Astrocyte (in vitro differentiated cells and primary cell): ENCODE results near the gene C19orf73. TPM values are rescaled to one million over a fixed set of nuclear protein-coding genes. Genes with fewer than 3 reads are reported as not detected.
"Not testable (repeated sequence)": the region's sequence is repeated elsewhere in the genome, so short reads cannot be mapped to it uniquely, and the experiment has no call there.

Experiments used
- DNase-seq: peaks from one replicate; pipeline ENCODE4 v3.0.0-alpha.2; 2010; ENCODE audit warnings: low read depth
- FAIRE-seq: peaks from 2 replicates; lab custom pipeline; 2011; peaks lifted over from hg19 to GRCh38; lab: Jason Lieb, UNC
- H2AFZ ChIP-seq: 2 replicates; pipeline ENCODE4 v1.6.0; 2012; ENCODE audit warnings: low read depth, low read length, inconsistent platforms
- H3K27ac ChIP-seq: 2 replicates; pipeline ENCODE4 v1.5.1; 2011; ENCODE audit warnings: low read depth, low read length, inconsistent platforms
- H3K27me3 ChIP-seq: 2 replicates; pipeline ENCODE4 v1.6.0; 2011; ENCODE audit warnings: low read length, inconsistent platforms; ENCODE audit not compliant: insufficient read depth
- H3K36me3 ChIP-seq: 2 replicates; pipeline ENCODE4 v1.5.1; 2011; ENCODE audit warnings: low read length, inconsistent platforms; ENCODE audit not compliant: insufficient read depth
- H3K4me1 ChIP-seq: 2 replicates; pipeline ENCODE4 v1.5.1; 2011; ENCODE audit warnings: low read length, inconsistent platforms; ENCODE audit not compliant: insufficient read depth
- H3K4me2 ChIP-seq: 2 replicates; pipeline ENCODE4 v1.6.0; 2012; ENCODE audit warnings: low read length, inconsistent platforms
- H3K4me3 ChIP-seq: 2 replicates; pipeline ENCODE4 v1.5.1; 2011; ENCODE audit warnings: low read depth, mild to moderate bottlenecking, low read length, inconsistent platforms; ENCODE audit not compliant: insufficient read depth
- H3K79me2 ChIP-seq: 2 replicates; pipeline ENCODE4 v1.6.0; 2012; ENCODE audit warnings: mild to moderate bottlenecking, low read length, inconsistent platforms; ENCODE audit not compliant: insufficient read depth
- H3K9ac ChIP-seq: 2 replicates; pipeline ENCODE4 v1.6.0; 2012; ENCODE audit warnings: mild to moderate bottlenecking, low read length, inconsistent platforms
- H3K9me3 ChIP-seq: 2 replicates; pipeline ENCODE4 v1.5.1; 2012; ENCODE audit warnings: low read depth, mild to moderate bottlenecking, low read length, inconsistent platforms; ENCODE audit not compliant: insufficient read depth
- H4K20me1 ChIP-seq: 2 replicates; pipeline ENCODE4 v1.6.0; 2012; ENCODE audit warnings: low read length, inconsistent platforms; ENCODE audit not compliant: insufficient read depth
- H3K27ac Mint-ChIP-seq: one replicate; pipeline ENCODE4 v1.8.0; 2021; ENCODE audit warnings: mild to moderate bottlenecking, mixed read lengths; ENCODE audit not compliant: unreplicated experiment
- H3K27me3 Mint-ChIP-seq: one replicate; pipeline ENCODE4 v1.8.0; 2021; ENCODE audit warnings: low read depth, mixed read lengths; ENCODE audit not compliant: unreplicated experiment
- H3K36me3 Mint-ChIP-seq: one replicate; pipeline ENCODE4 v1.8.0; 2021; ENCODE audit warnings: low read depth, mixed read lengths; ENCODE audit not compliant: unreplicated experiment
- H3K4me1 Mint-ChIP-seq: one replicate; pipeline ENCODE4 v1.8.0; 2021; ENCODE audit warnings: low read depth, mixed read lengths; ENCODE audit not compliant: unreplicated experiment
- H3K4me3 Mint-ChIP-seq: one replicate; pipeline ENCODE4 v1.8.0; 2021; ENCODE audit warnings: mild to moderate bottlenecking, moderate library complexity, mixed read lengths; ENCODE audit not compliant: unreplicated experiment
- H3K9me3 Mint-ChIP-seq: one replicate; pipeline ENCODE4 v1.8.0; 2021; ENCODE audit warnings: mild to moderate bottlenecking, mixed read lengths; ENCODE audit not compliant: unreplicated experiment
- EZH2 ChIP-seq: IDR thresholded peaks from 2 replicates; pipeline ENCODE4 v1.6.1; 2012; ENCODE audit warnings: mild to moderate bottlenecking, low read length, inconsistent platforms; ENCODE audit not compliant: insufficient read depth
- total RNA-seq: library from RNA; stranded (reverse); gene quantifications from 2 replicates; pipeline ENCODE4 v1.2.1, GENCODE V29; 2021
- TF ChIP-seq, protein P1 (sequence below): IDR thresholded peaks from 2 replicates; pipeline ENCODE4 v1.5.1; 2011; ENCODE audit warnings: low read depth, mild to moderate bottlenecking, inconsistent platforms, low read length, moderate library complexity; ENCODE audit not compliant: insufficient read depth

The C19orf73 gene
- total RNA-seq, 1 donor from 2014 or later, result 0.73 TPM

DNA sequence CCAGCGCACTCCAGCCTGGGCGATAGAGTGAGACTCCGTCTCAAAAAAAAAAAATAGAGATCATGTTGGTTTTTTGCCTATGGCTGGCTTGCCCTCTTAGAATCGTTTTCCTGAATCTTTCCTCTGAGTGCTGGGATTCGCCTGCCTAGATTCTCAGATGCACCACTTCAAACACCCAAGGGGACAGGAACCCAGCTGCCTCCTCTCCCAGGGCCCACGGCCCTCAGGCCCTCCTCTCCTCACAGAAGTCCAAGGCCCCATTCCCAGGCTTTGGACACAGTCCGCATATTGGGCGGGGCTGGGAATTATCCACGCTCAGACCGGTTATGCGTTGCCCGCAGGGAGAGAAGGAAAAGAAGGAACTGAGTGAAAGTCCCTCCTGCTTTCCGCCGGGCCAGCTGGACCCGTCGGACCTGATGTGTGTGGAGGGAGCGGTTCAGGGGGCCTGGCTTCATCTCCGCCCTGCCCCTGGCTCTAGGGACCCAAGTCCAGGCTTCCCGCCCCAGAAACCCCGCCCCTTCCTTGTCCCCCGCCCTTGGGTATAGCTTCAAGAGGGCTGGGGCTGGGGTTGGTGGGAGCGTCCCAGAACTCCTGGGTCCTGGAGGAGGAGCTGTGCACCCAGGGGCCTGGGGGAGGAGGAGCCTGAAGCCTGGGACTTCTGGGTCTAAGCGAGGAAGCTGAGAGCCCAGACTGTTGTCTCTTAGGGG lies 6.2 kb upstream of the C19orf73 start:
- peaks cover 3% of the 10 kb centered on the region for H3K9me3 Mint-ChIP-seq
- Histone ChIP-seq H3K36me3 (no peaks in the 10 kb centered on the region), H3K4me2 (no peak overlapping the region), H3K27ac (no peak overlapping the region), H3K79me2 (no peaks in the 10 kb centered on the region), H2AFZ (no peak overlapping the region), H3K4me3 (no peak overlapping the region), H3K9ac (no peak overlapping the region), H3K9me3 (no peaks in the 10 kb centered on the region), H4K20me1 (peaks cover 7% of the 10 kb centered on the region), H3K4me1 (peaks cover 5% of the 10 kb centered on the region), H3K27me3 (peaks cover 9% of the 10 kb centered on the region)
- no peak for TF ChIP-seq EZH2
- TF ChIP-seq, protein P1, sequence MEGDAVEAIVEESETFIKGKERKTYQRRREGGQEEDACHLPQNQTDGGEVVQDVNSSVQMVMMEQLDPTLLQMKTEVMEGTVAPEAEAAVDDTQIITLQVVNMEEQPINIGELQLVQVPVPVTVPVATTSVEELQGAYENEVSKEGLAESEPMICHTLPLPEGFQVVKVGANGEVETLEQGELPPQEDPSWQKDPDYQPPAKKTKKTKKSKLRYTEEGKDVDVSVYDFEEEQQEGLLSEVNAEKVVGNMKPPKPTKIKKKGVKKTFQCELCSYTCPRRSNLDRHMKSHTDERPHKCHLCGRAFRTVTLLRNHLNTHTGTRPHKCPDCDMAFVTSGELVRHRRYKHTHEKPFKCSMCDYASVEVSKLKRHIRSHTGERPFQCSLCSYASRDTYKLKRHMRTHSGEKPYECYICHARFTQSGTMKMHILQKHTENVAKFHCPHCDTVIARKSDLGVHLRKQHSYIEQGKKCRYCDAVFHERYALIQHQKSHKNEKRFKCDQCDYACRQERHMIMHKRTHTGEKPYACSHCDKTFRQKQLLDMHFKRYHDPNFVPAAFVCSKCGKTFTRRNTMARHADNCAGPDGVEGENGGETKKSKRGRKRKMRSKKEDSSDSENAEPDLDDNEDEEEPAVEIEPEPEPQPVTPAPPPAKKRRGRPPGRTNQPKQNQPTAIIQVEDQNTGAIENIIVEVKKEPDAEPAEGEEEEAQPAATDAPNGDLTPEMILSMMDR, result no peak
- no peak overlapping the region for H3K4me3 Mint-ChIP-seq
- H3K4me1 Mint-ChIP-seq, result peaks cover 5% of the 10 kb centered on the region
- H3K27me3 Mint-ChIP-seq, result peaks cover 20% of the 10 kb centered on the region
- no peak overlapping the region for H3K27ac Mint-ChIP-seq
- FAIRE-seq, result no peak
- peaks cover 15% of the 10 kb centered on the region for H3K36me3 Mint-ChIP-seq
- DNase-seq, result no peak

DNA sequence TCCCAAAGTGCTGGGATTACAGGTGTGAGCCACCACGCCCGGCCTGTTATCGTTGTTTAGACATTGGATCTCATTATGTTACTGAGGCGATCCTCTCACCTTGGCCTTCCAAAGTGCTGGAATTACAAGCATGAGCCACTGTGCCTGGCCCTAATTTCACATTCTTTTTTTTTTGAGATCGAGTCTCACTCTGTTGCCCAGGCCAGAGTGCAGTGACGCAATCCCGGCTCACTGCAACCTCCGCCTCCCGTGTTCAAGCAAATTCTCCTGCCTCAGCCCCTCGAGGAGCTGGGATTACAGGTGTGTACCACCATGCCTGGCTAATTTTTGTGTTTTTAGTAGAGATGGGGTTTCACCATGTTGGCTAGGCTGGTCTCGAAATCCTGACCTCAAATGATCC lies 4.3 kb upstream of the C19orf73 start:
- H3K9me3 ChIP-seq, H3K4me2 ChIP-seq, H3K9me3 Mint-ChIP-seq, H3K79me2 ChIP-seq, H4K20me1 ChIP-seq, DNase-seq, H3K4me3 Mint-ChIP-seq, H3K4me3 ChIP-seq, H3K27ac ChIP-seq, H3K36me3 ChIP-seq, H3K27me3 ChIP-seq, H3K9ac ChIP-seq, H3K27ac Mint-ChIP-seq, H3K4me1 Mint-ChIP-seq, H2AFZ ChIP-seq, FAIRE-seq, H3K36me3 Mint-ChIP-seq: not testable (repeated sequence)
- peaks cover 20% of the 10 kb centered on the region for H3K27me3 Mint-ChIP-seq
- peaks cover 14% of the 10 kb centered on the region for H3K4me1 ChIP-seq

DNA sequence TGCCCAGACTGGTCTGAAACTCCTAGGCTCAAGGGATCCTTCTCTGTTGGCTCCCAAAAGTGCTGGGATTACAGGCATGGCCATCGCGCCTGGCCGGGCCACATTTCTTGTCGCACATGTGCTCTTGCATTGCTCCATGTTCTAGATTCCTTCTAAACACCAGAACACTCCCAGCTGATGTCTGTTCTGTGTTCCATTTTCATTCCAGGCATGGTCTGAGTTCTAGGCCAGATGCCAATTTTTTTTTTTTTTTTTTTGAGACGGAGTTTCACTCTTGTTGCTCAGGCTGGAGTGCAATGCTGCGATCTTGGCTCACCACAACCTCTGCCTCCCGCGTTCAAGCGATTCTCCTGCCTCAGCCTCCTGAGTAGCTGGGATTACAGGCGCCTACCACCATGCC lies 2.9 kb upstream of the C19orf73 start:
- FAIRE-seq, H3K79me2 ChIP-seq, H3K4me3 ChIP-seq, H3K9me3 ChIP-seq, H3K4me2 ChIP-seq, H3K27ac ChIP-seq, H2AFZ ChIP-seq, H3K9me3 Mint-ChIP-seq, H3K9ac ChIP-seq, H3K4me1 Mint-ChIP-seq, H3K36me3 ChIP-seq, H3K36me3 Mint-ChIP-seq, H3K27me3 ChIP-seq, H3K27ac Mint-ChIP-seq, H3K4me3 Mint-ChIP-seq, DNase-seq: not testable (repeated sequence)
- peaks cover 15% of the 10 kb centered on the region for H4K20me1 ChIP-seq
- peaks cover 20% of the 10 kb centered on the region for H3K27me3 Mint-ChIP-seq
- H3K4me1 ChIP-seq, result peaks cover 12% of the 10 kb centered on the region
